NCI-H2029 treated with DMSO at 0.1 percent for 48 hours (cell line): ENCODE data around the gene POLR2J.
"Not testable (repeated sequence)": the region's sequence is repeated elsewhere in the genome, so short reads cannot be mapped to it uniquely, and the experiment has no call there.

Experiments used
- DNase-seq: peaks from one replicate; lab custom pipeline; 2025; lab: John Stamatoyannopoulos, UW

The POLR2J gene

GRCh38 chr7:102494473-102495149 is 15.9 kb upstream of the POLR2J start:
- DNase-seq, result not testable (repeated sequence)

- DNase-seq, result not testable (repeated sequence)
Measured at GRCh38 chr7:102494026-102494425, 15.3 kb upstream of the POLR2J start.

DNA sequence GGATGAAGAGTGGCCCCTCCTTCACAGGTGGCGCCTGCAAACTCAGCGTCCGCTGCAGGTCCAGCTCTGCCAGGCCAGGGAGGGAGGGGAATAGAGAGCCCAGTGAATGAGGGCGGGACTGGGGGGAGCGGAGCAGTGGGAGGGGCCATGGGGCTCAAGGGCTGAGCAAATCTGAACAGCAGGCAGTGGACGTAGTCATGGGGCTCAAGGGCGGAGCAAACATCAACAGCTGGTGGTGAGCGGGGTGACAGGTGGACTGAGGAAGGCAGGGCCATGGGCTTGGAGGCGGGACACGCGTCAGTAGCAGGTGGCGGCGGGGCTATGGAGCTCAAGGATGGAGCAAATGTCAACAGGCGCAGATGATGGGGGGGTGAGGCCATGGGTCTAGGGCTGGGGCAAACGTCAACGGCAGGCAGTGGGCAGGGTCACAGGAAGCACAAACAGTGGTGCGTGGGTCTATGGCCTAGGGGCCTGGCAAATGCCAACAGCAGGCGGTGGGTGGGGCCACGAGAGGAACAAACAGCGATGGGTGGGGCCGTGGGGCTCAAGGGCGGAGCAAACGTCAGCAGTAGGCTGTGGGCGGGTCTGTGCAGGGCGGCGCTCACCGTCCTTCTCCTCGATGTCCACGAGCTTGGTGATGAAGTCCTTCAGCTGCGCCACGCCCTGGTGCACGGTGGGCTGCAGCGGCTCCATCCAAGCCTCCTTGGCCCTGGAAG is 14.7 kb upstream of the POLR2J start:
- DNase-seq, result not testable (repeated sequence)

DNA sequence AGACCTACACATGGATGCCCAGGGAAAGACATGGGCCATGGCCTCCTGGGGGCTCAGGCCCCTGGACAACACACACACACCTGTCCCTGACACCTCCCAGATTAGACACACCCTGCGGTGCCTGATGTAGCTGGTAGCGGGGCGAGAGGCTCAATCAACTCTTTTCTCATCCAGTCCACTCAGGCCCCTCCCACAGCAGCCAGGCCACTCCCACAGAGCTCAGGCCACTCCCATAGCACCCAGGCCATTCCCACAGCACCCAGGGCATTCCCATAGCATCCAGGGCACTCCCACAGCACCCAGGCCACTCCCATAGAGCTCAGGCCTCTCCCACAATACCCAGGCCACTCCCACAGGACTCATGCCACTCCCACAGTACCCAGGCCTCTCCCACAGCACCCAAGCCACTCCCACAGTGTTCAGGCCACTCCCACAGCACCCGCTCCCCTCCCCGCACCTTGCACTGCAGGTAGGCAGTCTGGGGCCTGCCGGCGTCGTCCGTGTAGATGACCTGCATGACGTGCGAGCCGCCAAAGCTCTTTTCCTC is 11.9 kb upstream of the POLR2J start:
- not testable (repeated sequence) for DNase-seq

- not testable (repeated sequence) for DNase-seq
Measured at GRCh38 chr7:102484317-102484716, 5.6 kb upstream of the POLR2J start.

DNA sequence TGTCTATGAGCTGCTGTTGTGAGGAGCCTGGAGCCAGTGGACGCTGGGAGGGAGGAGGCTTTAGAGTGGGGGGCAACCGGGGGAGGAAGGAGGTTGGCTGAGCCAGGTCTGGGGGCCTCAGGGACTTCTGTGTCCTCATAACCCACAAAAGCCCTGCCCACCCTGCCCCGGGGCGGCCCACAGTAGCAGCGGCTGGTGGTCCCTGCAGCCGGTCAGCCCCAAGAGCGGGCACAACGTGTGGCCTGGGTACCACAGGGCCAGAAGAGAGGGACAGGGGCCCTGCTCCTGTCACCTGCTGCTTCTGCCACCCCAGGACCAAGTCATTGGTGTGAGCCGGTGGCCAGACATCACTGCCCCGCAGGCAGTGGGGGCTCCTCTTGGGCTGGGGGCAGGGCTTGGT is 3.2 kb upstream of the POLR2J start:
- DNase-seq, result not testable (repeated sequence)

GRCh38 chr7:102479982-102480637 is 1.4 kb upstream of the POLR2J start:
- DNase-seq, result not testable (repeated sequence)

DNA sequence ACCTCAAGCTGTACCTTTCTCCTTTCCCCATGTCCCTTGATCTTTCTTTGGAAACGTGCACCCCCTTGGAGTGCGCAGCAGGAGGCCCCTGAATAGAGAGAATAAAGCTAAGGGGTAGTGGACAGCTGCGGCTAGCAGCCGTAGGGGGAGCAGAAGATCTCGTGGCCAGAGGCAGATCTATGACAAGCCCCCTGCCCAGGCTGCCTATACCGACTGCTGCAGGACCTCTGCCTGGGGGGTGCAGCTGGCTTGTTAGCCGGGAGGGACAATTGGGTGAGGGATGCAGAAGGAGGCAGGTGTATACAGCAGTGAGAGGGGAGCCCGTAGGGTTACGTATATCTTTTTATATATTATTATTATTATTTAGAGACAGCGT is 475 bp upstream of the POLR2J start:
- not testable (repeated sequence) for DNase-seq

DNA sequence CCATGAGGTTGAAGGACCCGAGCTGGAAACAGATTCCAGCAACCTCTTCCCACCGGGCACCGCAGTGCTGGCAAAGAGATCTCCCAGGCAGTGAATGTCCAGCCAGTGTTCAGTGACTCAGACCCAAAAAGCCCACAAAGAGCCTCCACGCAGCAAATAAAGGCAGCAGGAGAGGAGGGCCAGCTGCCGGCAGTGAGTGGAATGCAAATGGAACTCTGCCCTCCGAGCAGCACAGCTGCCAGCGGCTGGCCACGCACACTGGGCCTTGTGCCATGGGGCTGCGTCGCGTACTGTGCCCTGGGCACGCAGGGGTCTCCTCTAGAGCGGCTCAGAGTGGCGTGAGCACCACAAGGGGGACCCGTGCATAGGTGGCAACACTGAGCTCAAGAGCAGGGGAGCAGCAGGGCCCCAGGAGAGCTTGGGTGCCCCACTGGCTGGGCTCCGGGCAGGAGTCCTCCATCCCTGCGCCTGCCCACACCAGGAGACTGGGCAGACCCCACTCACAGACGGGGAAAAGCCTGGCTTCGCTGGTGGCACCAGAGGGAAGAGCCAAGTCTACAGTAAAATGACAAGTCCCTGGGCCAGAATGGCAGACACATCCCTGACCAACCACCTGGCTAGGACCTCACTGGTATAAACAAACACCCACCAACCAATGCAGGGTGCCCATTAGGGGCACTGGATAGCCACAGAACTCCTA is 3.8 kb downstream of the POLR2J start:
- DNase-seq, result not testable (repeated sequence)

DNA sequence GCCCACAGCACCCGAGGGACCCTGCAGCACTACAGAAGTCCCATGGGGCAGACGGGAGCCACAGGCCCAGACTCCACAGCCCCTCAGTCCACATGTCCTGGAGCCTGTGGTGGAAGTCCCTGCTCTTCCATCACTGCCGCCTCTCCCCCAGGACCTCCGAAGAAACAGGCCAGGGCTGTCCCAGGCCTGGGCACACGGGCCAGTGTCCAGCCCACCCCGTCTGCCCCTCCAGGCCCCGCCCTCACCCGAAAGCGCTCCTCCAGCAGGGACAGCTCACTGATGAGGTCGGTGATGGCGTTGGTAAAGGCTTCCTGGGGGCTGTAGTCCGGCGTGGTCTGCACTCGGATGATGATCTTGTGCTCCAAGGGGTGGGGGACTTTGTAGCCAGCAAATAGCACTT is 4.6 kb downstream of the POLR2J start:
- DNase-seq, result not testable (repeated sequence)

GRCh38 chr7:102473271-102473991 is 5.3 kb downstream of the POLR2J start:
- no peak for DNase-seq

GRCh38 chr7:102472126-102473041 is 6.3 kb downstream of the POLR2J start:
- no peak for DNase-seq

DNA sequence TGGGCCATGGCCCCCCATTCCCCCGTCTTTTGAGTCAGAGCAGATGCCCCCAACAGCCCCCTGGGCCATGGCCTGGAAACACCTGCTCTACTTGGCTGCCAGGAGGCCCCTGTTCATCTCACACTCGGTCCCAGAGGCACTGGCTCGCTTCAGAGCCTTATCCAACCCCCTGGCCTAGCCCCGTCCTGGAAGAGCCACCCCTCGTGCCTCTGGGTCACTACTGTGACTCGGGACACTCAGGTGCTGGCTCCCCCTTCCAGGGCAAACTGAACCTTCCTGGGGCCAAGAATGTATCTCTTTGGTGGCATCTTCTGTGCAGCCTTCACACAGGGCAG is 7.0 kb downstream of the POLR2J start:
- DNase-seq, result no peak

DNA sequence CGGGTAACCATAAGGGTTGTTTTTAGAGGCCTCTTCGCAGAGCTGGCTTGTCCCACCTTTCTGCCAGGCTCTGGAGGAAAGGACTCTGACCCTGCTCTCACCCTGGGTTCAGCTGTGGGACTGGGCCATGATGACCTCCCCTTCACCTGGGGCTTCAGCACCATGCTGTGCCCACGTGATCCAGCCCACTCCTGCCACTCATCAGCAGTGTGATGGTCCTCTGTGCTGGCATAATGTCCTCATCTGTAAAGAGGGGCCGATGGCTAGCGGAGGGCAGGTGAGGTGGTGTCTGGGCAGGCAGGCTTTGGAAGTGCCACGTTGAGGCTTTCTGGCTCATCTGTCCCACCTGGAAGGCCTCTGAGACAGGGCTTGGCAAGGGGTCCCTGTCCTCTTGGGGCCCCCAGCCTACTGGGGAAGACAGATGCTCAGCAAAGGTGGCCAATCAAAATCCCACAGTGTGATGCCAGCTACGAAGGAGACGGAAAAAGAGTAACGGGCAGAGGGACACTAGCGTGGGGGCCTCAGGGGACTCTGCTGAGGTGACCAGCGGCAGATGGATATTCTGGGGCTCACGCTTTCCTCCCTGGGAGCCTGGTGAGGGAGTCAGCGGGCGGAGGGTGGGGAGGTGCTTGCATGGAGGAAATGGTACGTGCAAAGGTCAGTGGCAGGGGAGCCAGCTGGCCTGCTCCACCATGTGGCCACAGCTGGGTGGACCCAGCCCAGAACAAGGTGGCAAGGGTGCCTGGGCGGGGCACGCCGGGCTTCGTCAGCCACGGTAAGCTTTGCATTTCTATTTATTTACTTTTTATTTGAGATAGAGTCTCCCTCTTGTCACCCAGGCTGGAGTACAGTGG is 8.5 kb downstream of the POLR2J start:
- DNase-seq, result no peak

- no peak for DNase-seq
Measured at GRCh38 chr7:102469351-102469971, 9.3 kb downstream of the POLR2J start.

DNA sequence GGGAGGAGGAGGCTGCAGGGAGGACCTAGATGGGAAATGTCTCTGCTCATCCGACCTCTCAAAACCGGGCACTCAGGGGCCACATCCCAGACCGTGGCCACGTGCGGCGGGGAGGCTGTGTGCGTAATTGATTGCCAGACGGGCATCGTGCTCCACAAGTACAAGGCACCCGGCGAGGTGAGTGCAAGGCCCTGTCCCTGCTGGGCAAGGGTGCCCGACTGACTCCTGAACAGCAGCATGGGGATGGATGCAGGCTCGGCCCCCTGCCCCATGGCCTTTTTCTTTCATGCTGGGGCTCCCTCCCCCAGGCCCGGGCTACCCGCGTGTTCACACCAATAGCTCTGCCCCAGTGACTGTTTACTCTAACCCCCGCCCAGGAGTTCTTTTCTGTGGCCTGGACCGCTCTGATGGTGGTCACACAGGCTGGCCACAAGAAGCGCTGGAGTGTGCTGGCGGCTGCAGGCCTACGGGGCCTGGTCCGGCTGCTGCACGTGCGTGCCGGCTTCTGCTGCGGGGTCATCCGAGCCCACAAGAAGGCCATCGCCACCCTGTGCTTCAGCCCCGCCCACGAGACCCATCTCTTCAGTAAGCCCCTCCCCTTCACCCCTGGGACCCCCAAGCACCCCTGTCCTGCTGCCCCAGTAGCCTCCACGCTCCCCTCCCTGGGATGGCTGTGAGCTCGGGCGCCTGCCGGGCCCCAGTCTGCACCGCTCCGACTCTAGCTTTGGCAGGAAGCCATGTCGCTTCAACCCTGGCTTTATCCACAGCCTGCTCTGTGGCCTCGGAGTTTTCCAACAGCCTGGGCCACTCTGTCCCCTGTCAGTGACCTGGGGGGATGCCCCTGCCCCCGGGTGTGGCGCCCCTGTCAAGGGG is 10.0 kb downstream of the POLR2J start:
- DNase-seq, result no peak

- no peak for DNase-seq
Measured at GRCh38 chr7:102467581-102468477, 10.9 kb downstream of the POLR2J start.
